ENCODE data around the gene DECR2. TPM values are rescaled to one million over a fixed set of nuclear protein-coding genes. Genes with fewer than 3 reads are reported as not detected.

The DECR2 gene
- total RNA-seq, 1 experiment from 2014 or later, result 27.5 TPM

GRCh38 chr16:370443-370842 is 31.2 kb upstream of the DECR2 start, which contains the start of gene MRPL28:
Gene MRPL28 (minus strand): TSS chr16:370538. CDS start chr16:370218, 320 bp downstream.
- Histone ChIP-seq H3K27ac (ENCODE audit: low read depth, low read length, poor library complexity, severe bottlenecking) (peak within 1 kb of the TSS; percentile 50), H3K9me3 (ENCODE audit: low read depth, low read length, poor library complexity, severe bottlenecking) (no peaks in the 10 kb centered on the region), H3K27me3 (replicated peaks; ENCODE audit: insufficient read depth, low read depth, low read length, poor library complexity) (no peaks in the 10 kb centered on the region), H3K4me3 (ENCODE audit: low read depth, low read length, poor library complexity, severe bottlenecking) (peak within 1 kb of the TSS; percentile 49), H3K36me3 (ENCODE audit: insufficient read depth, low read length, poor library complexity, severe bottlenecking) (peaks cover 20% of the 10 kb centered on the region), H3K4me1 (ENCODE audit: insufficient read depth, low read length, poor library complexity, severe bottlenecking) (no peaks in the 10 kb centered on the region)
- intact Hi-C loops (cut with micrococcal nuclease; ENCODE audit: unreplicated experiment), result no loop called here
- peak; percentile 97 for DNase-seq (ENCODE audit: low spot score)
- TF ChIP-seq EZH2 (IDR thresholded peaks at IDR 0.05; ENCODE audit: borderline replicate concordance, low read depth, low read length, poor library complexity, severe bottlenecking) (no peak), CTCF (conservative IDR thresholded peaks at IDR 0.05; ENCODE audit: low read depth, low read length) (no peak)
- CTCF ChIA-PET, result interaction anchor here (1.0 kb wide), 1 partner anchor 17 kb away, joined by 5 read pairs; no protein-coding TSS in a partner anchor
- no TSS peak for BruUV-seq (replicated peaks)
- POLR2A ChIA-PET (ENCODE audit: low non-redundant PET), result no interaction called here

GRCh38 chr16:370979-371514 is 30.6 kb upstream of the DECR2 start:
- no peaks in the 10 kb centered on the region for H3K4me1 ChIP-seq (ENCODE audit: insufficient read depth, low read length, poor library complexity, severe bottlenecking)
- ChIA-PET POLR2A (ENCODE audit: low non-redundant PET) (no interaction called here), CTCF (interaction anchor here (1.0 kb wide), 1 partner anchor 18 kb away, joined by 5 read pairs; no protein-coding TSS in a partner anchor)
- intact Hi-C loops (cut with micrococcal nuclease; ENCODE audit: unreplicated experiment), result no loop called here
- H3K36me3 ChIP-seq (ENCODE audit: insufficient read depth, low read length, poor library complexity, severe bottlenecking), result peaks cover 22% of the 10 kb centered on the region
- TF ChIP-seq EZH2 (IDR thresholded peaks at IDR 0.05; ENCODE audit: borderline replicate concordance, low read depth, low read length, poor library complexity, severe bottlenecking) (no peak), CTCF (conservative IDR thresholded peaks at IDR 0.05; ENCODE audit: low read depth, low read length) (no peak)
- BruUV-seq (replicated peaks), result no TSS peak
- H3K9me3 ChIP-seq (ENCODE audit: low read depth, low read length, poor library complexity, severe bottlenecking), result no peaks in the 10 kb centered on the region
- peak overlapping the region; percentile 49 for H3K4me3 ChIP-seq (ENCODE audit: low read depth, low read length, poor library complexity, severe bottlenecking)
- no peak for DNase-seq (ENCODE audit: low spot score)
- H3K27me3 ChIP-seq (replicated peaks; ENCODE audit: insufficient read depth, low read depth, low read length, poor library complexity), result no peaks in the 10 kb centered on the region
- H3K27ac ChIP-seq (ENCODE audit: low read depth, low read length, poor library complexity, severe bottlenecking), result peak overlapping the region; percentile 18

- DNase-seq (ENCODE audit: low spot score), result no peak
- POLR2A ChIA-PET (ENCODE audit: low non-redundant PET), result no interaction called here
- BruUV-seq (replicated peaks), result no TSS peak
- no peaks in the 10 kb centered on the region for H3K27me3 ChIP-seq (replicated peaks; ENCODE audit: insufficient read depth, low read depth, low read length, poor library complexity)
- CTCF ChIA-PET, result interaction anchor here (1.0 kb wide), 1 partner anchor 19 kb away, joined by 5 read pairs; no protein-coding TSS in a partner anchor
- no peak overlapping the region for H3K4me3 ChIP-seq (ENCODE audit: low read depth, low read length, poor library complexity, severe bottlenecking)
- TF ChIP-seq EZH2 (IDR thresholded peaks at IDR 0.05; ENCODE audit: borderline replicate concordance, low read depth, low read length, poor library complexity, severe bottlenecking), result no peak
- no peak for TF ChIP-seq CTCF (conservative IDR thresholded peaks at IDR 0.05; ENCODE audit: low read depth, low read length)
- no peak overlapping the region for H3K27ac ChIP-seq (ENCODE audit: low read depth, low read length, poor library complexity, severe bottlenecking)
- H3K4me1 ChIP-seq (ENCODE audit: insufficient read depth, low read length, poor library complexity, severe bottlenecking), result no peaks in the 10 kb centered on the region
- H3K9me3 ChIP-seq (ENCODE audit: low read depth, low read length, poor library complexity, severe bottlenecking), result no peaks in the 10 kb centered on the region
- intact Hi-C loops (cut with micrococcal nuclease; ENCODE audit: unreplicated experiment), result no loop called here
- peaks cover 29% of the 10 kb centered on the region for H3K36me3 ChIP-seq (ENCODE audit: insufficient read depth, low read length, poor library complexity, severe bottlenecking)
These were observed 30.0 kb upstream of the DECR2 start for GRCh38 chr16:371515-372301.
